Ovary (tissue), 3 donors: ENCODE results near the gene LIPN.

ENCODE experiments used
- CTCF ChIP-seq, 3 donors: fragments of 450-650 bp in 2 of 3; fragments of 200-600 bp in 1 of 3; IDR thresholded peaks; one replicate each; pipeline versions ENCODE4 v1.5.1 to v1.8.0; 2016 to 2022; ENCODE audit warnings: antibody characterized with exemption in 3 of 3, mild to moderate bottlenecking in 1 of 3
- POLR2A ChIP-seq: fragments of 450-650 bp; IDR thresholded peaks from one replicate; pipeline ENCODE4 v1.6.1; 2017; ENCODE audit warnings: antibody characterized with exemption, mild to moderate bottlenecking, moderate library complexity
- donor health status: DM: no; HTN: no; CAD: no.

- TF ChIP-seq CTCF (IDR thresholded peaks at IDR 0.05) (no peak), POLR2A (no peak)
Observed at GRCh38 chr10:88763441-88763840, 3.6 kb downstream of the LIPN start.
